GM23248 (cell line): ENCODE data around the gene TASOR2.

Experiments used
- EZH2 ChIP-seq: fragments of 200-600 bp; sonication (generic); IDR thresholded peaks from 2 replicates; pipeline ENCODE4 v1.6.1; 2018; ENCODE audit warnings: antibody characterized with exemption, mild to moderate bottlenecking; ENCODE audit not compliant: insufficient read depth, poor library complexity, severe bottlenecking
- EZH2phosphoT487 ChIP-seq: fragments of 200-600 bp; sonication (generic); IDR thresholded peaks from 2 replicates; pipeline ENCODE4 v1.6.1; 2018; ENCODE audit warnings: antibody characterized with exemption, moderate library complexity, mild to moderate bottlenecking, low read depth; ENCODE audit not compliant: insufficient read depth

- TF ChIP-seq EZH2: no peak
- TF ChIP-seq EZH2phosphoT487: no peak
Observed at GRCh38 chr10:5641501-5641900, 43.1 kb upstream of the TASOR2 start.
